IMR-90 (cell line): ENCODE results near the gene BATF.

ENCODE experiments used
- CHD1 ChIP-seq: IDR thresholded peaks from 2 replicates; pipeline ENCODE4 v1.6.1; 2012; ENCODE audit warnings: low read depth, low read length, improper control_type of control experiment
- CTCF ChIP-seq: conservative IDR thresholded peaks from 2 replicates; pipeline ENCODE4 v1.5.1; 2012; ENCODE audit warnings: mild to moderate bottlenecking, low read depth, low read length, improper control_type of control experiment
- ELK1 ChIP-seq: fragments of 150-350 bp; IDR thresholded peaks from 2 replicates; pipeline ENCODE4 v1.6.1; 2016; ENCODE audit warnings: low read depth, mild to moderate bottlenecking, low read length, moderate library complexity, borderline replicate concordance
- MXI1 ChIP-seq: IDR thresholded peaks from 2 replicates; pipeline ENCODE4 v1.6.1; 2012; ENCODE audit warnings: low read depth, mild to moderate bottlenecking, low read length, moderate library complexity, borderline replicate concordance
- RAD21 ChIP-seq: IDR thresholded peaks from 2 replicates; pipeline ENCODE4 v1.6.1; 2012; ENCODE audit warnings: low read length, improper control_type of control experiment
- SMC3 ChIP-seq: fragments of 150-350 bp; IDR thresholded peaks from 2 replicates; pipeline ENCODE4 v1.6.1; 2016; ENCODE audit warnings: low read depth, mild to moderate bottlenecking, antibody characterized with exemption, low read length, moderate library complexity

GRCh38 chr14:75549169-75549568 is 26.9 kb downstream of the BATF start:
- TF ChIP-seq CTCF (no peak), ELK1 (no peak), CHD1 (no peak), RAD21 (no peak), SMC3 (no peak), MXI1 (no peak)
